Measurements from ENCODE around the gene BEGAIN. TPM values are rescaled to one million over a fixed set of nuclear protein-coding genes. Genes with fewer than 3 reads are reported as not detected.
A peak's percentile ranks its signal among the peaks of the same experiment; 100 is the strongest.

The BEGAIN gene
- total RNA-seq, 1 donor from 2014 or later = 7.0 TPM

GRCh38 chr14:100620255-100621100, 33.3 kb upstream of the BEGAIN start:
- H3K36me3 Mint-ChIP-seq (ENCODE audit: unreplicated experiment) = no peaks in the 10 kb centered on the region
- H3K4me1 Mint-ChIP-seq (ENCODE audit: low read depth, unreplicated experiment) = peaks cover 34% of the 10 kb centered on the region
- DNase-seq = no peak
- no peak for TF ChIP-seq CTCF (IDR thresholded peaks at IDR 0.05; ENCODE audit: partially characterized antibody, unreplicated experiment)
- H3K9me3 Mint-ChIP-seq (ENCODE audit: unreplicated experiment) = peaks cover 8% of the 10 kb centered on the region
- no peak overlapping the region for H3K27ac Mint-ChIP-seq (ENCODE audit: unreplicated experiment)
- no peak overlapping the region for H3K4me3 Mint-ChIP-seq (ENCODE audit: unreplicated experiment)
- H3K27me3 Mint-ChIP-seq (ENCODE audit: unreplicated experiment) = peaks cover 8% of the 10 kb centered on the region

- Mint-ChIP-seq H3K27me3 (ENCODE audit: unreplicated experiment) (peaks cover 5% of the 10 kb centered on the region), H3K9me3 (ENCODE audit: unreplicated experiment) (peaks cover 8% of the 10 kb centered on the region), H3K4me3 (ENCODE audit: unreplicated experiment) (no peak overlapping the region)
Observed at GRCh38 chr14:100619396-100620254, 32.4 kb upstream of the BEGAIN start.

GRCh38 chr14:100618763-100619320, 31.6 kb upstream of the BEGAIN start:
- H3K9me3 Mint-ChIP-seq (ENCODE audit: unreplicated experiment) = peaks cover 8% of the 10 kb centered on the region
- peaks cover 5% of the 10 kb centered on the region for H3K27me3 Mint-ChIP-seq (ENCODE audit: unreplicated experiment)
- no peaks in the 10 kb centered on the region for H3K36me3 Mint-ChIP-seq (ENCODE audit: unreplicated experiment)
- H3K4me3 Mint-ChIP-seq (ENCODE audit: unreplicated experiment) = peak overlapping the region; percentile 35
- H3K4me1 Mint-ChIP-seq (ENCODE audit: low read depth, unreplicated experiment) = peaks cover 34% of the 10 kb centered on the region
- TF ChIP-seq CTCF (IDR thresholded peaks at IDR 0.05; ENCODE audit: partially characterized antibody, unreplicated experiment) = no peak
- H3K27ac Mint-ChIP-seq (ENCODE audit: unreplicated experiment) = peak overlapping the region; percentile 6
- no peak for DNase-seq

More at GRCh38 chr14:100619396-100620254, 32.4 kb upstream of the BEGAIN start:
- DNase-seq = no peak
- TF ChIP-seq CTCF (IDR thresholded peaks at IDR 0.05; ENCODE audit: partially characterized antibody, unreplicated experiment) = no peak
- Mint-ChIP-seq H3K27ac (ENCODE audit: unreplicated experiment) (no peak overlapping the region), H3K36me3 (ENCODE audit: unreplicated experiment) (no peaks in the 10 kb centered on the region), H3K4me1 (ENCODE audit: low read depth, unreplicated experiment) (peaks cover 34% of the 10 kb centered on the region)

GRCh38 chr14:100618318-100618693, 31.1 kb upstream of the BEGAIN start:
- TF ChIP-seq CTCF (IDR thresholded peaks at IDR 0.05; ENCODE audit: partially characterized antibody, unreplicated experiment) = no peak
- H3K36me3 Mint-ChIP-seq (ENCODE audit: unreplicated experiment) = no peaks in the 10 kb centered on the region
- peaks cover 4% of the 10 kb centered on the region for H3K27me3 Mint-ChIP-seq (ENCODE audit: unreplicated experiment)
- DNase-seq = no peak
- H3K4me3 Mint-ChIP-seq (ENCODE audit: unreplicated experiment) = peak overlapping the region; percentile 14
- no peak overlapping the region for H3K27ac Mint-ChIP-seq (ENCODE audit: unreplicated experiment)
- peaks cover 34% of the 10 kb centered on the region for H3K4me1 Mint-ChIP-seq (ENCODE audit: low read depth, unreplicated experiment)
- H3K9me3 Mint-ChIP-seq (ENCODE audit: unreplicated experiment) = peaks cover 8% of the 10 kb centered on the region
